NCI-H1092 treated with DMSO at 0.1 percent for 48 hours (cell line): ENCODE measurements around the gene UIMC1.
"Not testable (repeated sequence)": the region's sequence is repeated elsewhere in the genome, so short reads cannot be mapped to it uniquely, and the experiment has no call there.

Experiments
- DNase-seq: peaks from one replicate; lab custom pipeline; 2025; lab: John Stamatoyannopoulos, UW

Gene UIMC1

GRCh38 chr5:176883700-176884570 is 122.6 kb downstream of the UIMC1 start:
- no peak for DNase-seq

GRCh38 chr5:176882567-176882903 is 124.0 kb downstream of the UIMC1 start:
- no peak for DNase-seq

GRCh38 chr5:176881816-176882566 is 124.6 kb downstream of the UIMC1 start:
- no peak for DNase-seq

- DNase-seq, result no peak
Observed at GRCh38 chr5:176881021-176881749, 125.4 kb downstream of the UIMC1 start.

GRCh38 chr5:176880366-176881020 is 126.1 kb downstream of the UIMC1 start:
- no peak for DNase-seq

- no peak for DNase-seq
Observed at GRCh38 chr5:176879663-176880361, 126.8 kb downstream of the UIMC1 start.

- DNase-seq, result no peak
Observed at GRCh38 chr5:176878906-176879662, 127.5 kb downstream of the UIMC1 start.

- DNase-seq, result no peak
Observed at GRCh38 chr5:176878463-176878862, 128.1 kb downstream of the UIMC1 start.

- no peak for DNase-seq
Observed at GRCh38 chr5:176877793-176878331, 128.7 kb downstream of the UIMC1 start.

- DNase-seq, result no peak
Observed at GRCh38 chr5:176876506-176877431, 129.8 kb downstream of the UIMC1 start.

- no peak for DNase-seq
Observed at GRCh38 chr5:176875783-176876505, 130.6 kb downstream of the UIMC1 start.

- DNase-seq, result no peak
Observed at GRCh38 chr5:176875014-176875550, 131.5 kb downstream of the UIMC1 start.

- no peak for DNase-seq
Observed at GRCh38 chr5:176874198-176874780, 132.3 kb downstream of the UIMC1 start.

GRCh38 chr5:176873541-176874172 is 132.9 kb downstream of the UIMC1 start:
- no peak for DNase-seq

GRCh38 chr5:176873011-176873410 is 133.6 kb downstream of the UIMC1 start:
- not testable (repeated sequence) for DNase-seq

- DNase-seq, result not testable (repeated sequence)
Observed at GRCh38 chr5:176872586-176872985, 134.0 kb downstream of the UIMC1 start.

GRCh38 chr5:176870644-176871043 is 135.9 kb downstream of the UIMC1 start:
- not testable (repeated sequence) for DNase-seq
